HG03066 (cell line): ENCODE results near the gene CLDN22.
"Not testable (repeated sequence)": the region's sequence is repeated elsewhere in the genome, so short reads cannot be mapped to it uniquely, and the experiment has no call there.

Experiments used
- ATAC-seq: cut with Tn5 transposase; IDR thresholded peaks from one replicate; pipeline ENCODE4 v1.9.1; 2021; ENCODE audit warnings: low read depth; ENCODE audit not compliant: unreplicated experiment

CLDN22 gene

GRCh38 chr4:183324056-183324455 is 4.0 kb upstream of the CLDN22 start:
- not testable (repeated sequence) for ATAC-seq

DNA sequence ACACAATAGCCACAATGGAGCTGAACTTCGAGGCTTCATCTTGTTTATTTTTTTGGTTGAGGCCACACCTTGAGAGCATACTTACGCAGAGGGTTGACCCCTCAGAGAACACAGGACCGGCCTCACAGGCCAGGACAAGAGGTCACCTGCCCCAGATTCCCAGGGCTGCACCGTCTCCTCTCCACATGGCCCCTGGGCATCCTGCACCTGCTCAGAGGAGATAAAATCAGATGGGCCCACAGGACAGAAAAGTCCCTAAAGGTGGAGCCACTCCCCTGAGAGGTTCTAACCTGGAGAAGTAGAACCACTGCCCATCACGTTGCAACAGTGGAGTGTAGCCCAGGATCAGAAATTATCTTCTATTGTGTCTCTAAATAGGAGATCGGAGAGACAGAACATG is 3.2 kb upstream of the CLDN22 start:
- ATAC-seq: no peak

- no peak for ATAC-seq
Observed at GRCh38 chr4:183322326-183322725, 2.2 kb upstream of the CLDN22 start, which contains the start of gene CLDN24. Gene CLDN24, minus strand, starts transcription at chr4:183322426. Its CDS starts 0 bp downstream, at chr4:183322426.

- ATAC-seq: no peak
Observed at GRCh38 chr4:183321516-183321915, 1.4 kb upstream of the CLDN22 start.

- ATAC-seq: no peak
Observed at GRCh38 chr4:183321079-183321478, 1.0 kb upstream of the CLDN22 start.

DNA sequence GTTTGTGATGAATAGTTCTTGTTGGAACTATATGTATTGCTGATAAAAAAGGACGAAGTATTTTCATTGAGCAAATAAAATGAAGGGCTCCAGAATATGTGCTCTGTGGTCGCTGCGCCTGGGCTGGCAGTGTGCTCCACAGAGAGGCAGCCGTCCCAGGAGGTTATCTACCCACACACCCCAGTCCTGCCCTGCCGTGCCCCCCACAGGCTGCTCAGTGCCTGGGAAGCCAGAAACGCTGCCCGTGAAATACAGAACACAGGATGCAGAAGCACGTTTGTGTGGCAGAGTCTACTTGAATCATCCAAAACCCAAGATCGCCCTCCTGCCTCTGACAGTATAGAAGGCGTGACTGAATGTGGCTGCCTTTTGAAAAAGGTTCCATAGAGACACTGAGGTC is 1.4 kb downstream of the CLDN22 start:
- ATAC-seq: no peak

DNA sequence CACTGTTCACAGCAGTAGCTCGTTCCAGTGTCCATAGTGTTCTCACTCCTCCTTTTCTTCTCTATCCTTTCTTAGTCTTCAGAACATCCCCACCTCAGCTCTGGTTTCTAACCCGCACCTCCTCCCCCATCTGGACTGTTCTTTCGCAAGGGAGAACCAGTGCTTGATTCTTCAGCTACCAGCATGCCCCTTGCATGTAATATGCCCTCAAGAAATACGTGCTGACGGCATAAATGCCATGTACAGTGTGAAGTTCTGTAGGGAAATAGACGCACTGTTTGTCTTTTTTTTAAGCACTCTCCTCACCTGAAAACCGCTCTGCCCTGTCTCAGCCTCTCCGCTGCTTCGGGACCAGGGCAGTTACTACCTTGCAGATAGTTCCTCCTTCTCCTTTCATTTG is 5.3 kb downstream of the CLDN22 start:
- no peak for ATAC-seq

DNA sequence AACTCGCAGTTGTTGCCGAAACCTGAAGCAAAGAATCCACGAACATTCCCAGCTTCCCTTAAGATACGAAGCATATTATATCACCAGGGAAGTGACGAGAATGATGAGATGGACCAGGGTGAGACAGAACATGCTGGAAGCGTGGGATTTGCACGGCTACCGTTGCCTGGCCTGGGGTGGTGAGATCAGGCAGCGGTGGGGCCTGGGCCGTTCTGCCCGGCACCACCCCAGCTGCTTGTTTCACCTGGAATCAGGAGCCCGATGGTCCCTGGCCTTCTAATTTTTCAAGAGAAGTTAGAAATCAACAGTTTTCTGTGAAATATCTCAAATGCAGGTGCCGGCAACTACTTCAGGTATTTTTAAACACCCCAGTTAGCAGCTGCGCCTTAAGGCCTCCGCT is 5.7 kb downstream of the CLDN22 start:
- ATAC-seq: no peak

DNA sequence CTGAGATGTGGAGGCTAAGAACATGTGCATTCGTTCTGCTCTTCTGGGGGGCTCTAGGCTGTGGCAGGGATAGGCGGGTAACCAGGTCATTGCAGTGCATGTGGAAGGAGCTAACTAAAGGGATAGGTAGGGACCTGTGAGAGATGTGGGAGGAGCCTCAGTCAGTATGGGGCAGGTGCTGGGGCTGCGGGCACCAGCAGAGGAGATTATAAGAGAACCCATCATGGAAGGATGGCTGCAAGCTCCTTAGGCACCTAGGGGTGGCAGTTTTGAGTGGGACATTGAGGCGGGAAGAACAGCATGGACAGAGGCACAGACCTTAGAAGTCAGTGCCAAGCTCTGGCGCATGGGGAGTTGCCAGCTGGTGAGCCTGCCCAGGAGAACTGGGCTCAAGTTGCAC is 7.2 kb downstream of the CLDN22 start:
- no peak for ATAC-seq

DNA sequence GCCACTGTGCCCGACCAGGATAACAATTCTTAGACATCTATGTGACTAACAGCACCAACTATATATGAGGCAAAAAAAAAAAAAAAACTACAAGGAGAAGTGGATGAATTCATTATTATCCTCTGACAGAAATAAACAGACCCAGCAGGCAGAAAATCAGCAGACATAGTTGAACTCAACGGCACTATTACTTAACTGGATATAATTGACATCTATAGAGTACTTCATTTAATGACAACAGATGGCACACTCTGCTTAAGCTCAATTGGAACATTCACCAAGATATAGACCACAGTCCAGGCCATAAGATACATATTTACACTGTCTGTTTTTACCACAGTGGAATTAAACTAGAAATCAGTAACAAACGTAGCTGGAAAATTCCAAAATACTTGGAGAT is 13.3 kb downstream of the CLDN22 start:
- ATAC-seq: no peak

DNA sequence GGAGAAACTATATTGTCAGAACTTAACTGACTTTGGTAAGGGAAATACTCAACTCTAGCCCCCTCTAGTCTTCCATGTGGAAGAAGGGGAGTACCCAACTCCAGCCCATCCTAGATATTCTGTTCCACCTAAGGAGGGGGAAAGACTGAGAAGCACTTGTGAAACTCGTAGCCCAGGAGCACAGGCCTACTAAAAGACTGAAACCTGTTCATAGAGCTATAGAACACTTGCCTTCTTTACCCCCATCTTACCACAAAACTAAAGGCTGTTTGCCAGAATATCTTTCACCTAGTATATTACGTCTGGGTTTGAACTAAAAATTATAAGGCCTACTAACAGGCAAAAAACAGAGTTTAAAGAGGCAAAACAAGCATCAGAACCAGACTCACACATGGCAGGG is 15.5 kb downstream of the CLDN22 start:
- ATAC-seq: peak; percentile 40

GRCh38 chr4:183304067-183304466 is 16.0 kb downstream of the CLDN22 start:
- ATAC-seq: peak; percentile 81

- ATAC-seq: no peak
Observed at GRCh38 chr4:183303301-183303700, 16.8 kb downstream of the CLDN22 start.

- ATAC-seq: no peak
Observed at GRCh38 chr4:183300655-183301054, 19.4 kb downstream of the CLDN22 start.

GRCh38 chr4:183300070-183300469 is 20.0 kb downstream of the CLDN22 start:
- ATAC-seq: no peak

DNA sequence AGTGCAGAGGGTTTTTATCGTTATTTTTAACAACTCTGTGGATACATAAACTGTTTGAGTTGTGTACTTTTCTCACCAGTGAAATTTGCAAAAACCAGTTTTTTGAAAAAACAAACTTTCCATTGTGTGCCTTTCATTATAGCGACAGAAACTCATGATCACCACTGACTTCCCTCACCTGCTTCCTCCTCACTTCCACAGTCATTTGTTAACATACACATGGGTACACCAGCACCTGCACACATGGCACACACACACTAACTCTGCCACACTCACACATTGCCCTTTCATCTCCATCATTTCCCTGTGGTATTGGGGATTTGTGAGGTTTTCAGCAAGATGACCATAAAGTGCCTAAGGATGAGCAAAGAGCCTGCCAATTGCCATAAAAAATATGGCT is 20.6 kb downstream of the CLDN22 start:
- no peak for ATAC-seq

DNA sequence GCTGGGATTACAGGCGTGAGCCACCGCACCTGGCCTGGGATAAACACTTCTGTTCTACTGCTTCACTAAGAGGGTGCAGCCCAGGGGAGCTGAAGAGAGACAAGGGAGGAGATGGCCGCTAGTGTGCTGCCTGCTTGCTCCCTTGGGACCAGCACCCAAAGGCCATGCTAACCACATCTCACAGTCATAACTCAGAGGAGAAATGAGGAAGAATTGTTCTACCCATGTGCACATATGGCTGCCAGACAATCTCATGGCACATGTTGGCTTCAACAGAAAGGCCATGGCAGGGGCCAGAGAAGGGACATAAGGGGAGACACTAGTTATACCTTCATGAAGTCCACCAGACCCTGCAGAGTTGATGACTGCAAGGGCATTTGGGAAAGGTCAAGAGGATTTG is 22.4 kb downstream of the CLDN22 start:
- peak; percentile 60 for ATAC-seq

DNA sequence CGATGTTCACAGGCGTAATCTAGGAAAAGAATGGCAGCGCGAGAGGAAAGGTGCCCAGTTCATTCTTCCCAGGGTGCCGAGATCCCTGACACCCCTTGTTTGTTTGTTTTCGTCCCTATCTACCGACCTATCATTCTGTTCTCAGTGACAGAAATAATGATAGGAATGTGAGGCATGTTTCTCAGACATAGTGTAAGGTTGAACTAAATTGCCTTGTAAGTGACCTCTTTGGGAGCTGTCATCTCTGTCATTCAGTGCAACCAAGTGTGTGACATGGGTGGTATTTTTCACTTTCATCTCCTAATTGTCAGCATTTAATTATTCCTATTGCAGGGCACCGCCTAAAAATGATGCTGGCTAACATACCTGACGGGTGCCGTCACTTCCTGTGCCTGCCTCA is 24.4 kb downstream of the CLDN22 start:
- no peak for ATAC-seq

DNA sequence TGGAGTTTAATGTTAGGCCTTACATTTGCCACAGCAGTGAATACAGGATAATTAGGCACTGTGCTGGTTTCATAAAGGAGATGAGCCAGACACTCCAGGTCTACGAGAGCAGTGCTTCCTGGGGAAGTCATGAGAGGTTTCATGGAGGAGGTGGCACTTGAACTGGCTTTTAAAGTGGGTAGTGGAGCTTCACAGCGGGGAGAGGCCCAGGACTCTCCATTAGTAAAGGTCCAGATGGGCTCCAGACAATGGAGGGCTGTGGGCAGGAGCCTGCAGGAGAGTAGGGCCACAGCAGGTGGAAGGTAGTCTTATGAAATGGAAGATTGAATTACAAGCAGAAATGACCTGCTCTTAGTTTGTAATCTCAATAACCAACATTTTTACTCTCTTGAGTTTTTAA is 29.0 kb downstream of the CLDN22 start:
- ATAC-seq: no peak

- no peak for ATAC-seq
Observed at GRCh38 chr4:183289688-183290087, 30.4 kb downstream of the CLDN22 start.

DNA sequence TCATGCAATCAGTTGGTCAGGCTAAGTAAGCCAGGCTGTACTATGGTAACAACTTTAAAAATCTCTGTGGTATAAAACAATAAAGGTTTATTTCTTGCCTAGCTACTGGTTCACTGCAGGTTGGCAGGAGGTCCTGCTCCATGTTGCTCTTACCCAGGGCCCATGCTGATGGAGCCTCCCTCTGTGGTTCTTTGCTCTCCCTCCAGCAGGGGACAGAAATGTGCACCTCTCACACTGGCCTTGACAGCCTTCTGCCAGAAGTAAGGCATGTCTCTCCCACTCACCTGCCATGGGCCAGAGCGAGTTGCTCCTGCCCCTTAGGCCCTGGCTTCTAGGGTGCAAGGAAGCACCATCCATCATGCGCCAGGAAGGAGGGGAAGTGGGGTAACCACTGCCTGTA is 31.1 kb downstream of the CLDN22 start:
- ATAC-seq: no peak

- ATAC-seq: peak; percentile 68
Observed at GRCh38 chr4:183287677-183288076, 32.4 kb downstream of the CLDN22 start.

DNA sequence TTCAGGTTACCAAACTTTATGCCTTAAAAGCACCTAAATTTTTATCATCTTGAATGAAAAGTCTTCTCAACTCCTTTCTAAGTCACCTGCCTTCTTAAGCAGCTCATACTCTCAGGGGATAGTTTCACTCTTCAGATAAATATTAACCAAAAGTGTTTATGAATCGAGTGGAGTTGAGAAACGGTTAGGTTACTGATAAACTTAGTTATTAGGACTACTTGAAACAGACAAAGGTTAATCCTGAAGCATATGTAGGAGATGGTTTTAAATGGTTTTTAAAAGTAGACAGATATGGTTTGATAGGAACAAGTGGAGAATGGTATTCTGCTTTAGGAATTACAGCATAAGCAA is 32.8 kb downstream of the CLDN22 start:
- ATAC-seq: peak; percentile 76
